Fibroblast of skin of right biceps (primary cell): ENCODE measurements around the gene TEX264.

Experiments
- DNase-seq: peaks from one replicate; pipeline ENCODE4 v3.0.0-alpha.2; 2013

TEX264 gene

DNA sequence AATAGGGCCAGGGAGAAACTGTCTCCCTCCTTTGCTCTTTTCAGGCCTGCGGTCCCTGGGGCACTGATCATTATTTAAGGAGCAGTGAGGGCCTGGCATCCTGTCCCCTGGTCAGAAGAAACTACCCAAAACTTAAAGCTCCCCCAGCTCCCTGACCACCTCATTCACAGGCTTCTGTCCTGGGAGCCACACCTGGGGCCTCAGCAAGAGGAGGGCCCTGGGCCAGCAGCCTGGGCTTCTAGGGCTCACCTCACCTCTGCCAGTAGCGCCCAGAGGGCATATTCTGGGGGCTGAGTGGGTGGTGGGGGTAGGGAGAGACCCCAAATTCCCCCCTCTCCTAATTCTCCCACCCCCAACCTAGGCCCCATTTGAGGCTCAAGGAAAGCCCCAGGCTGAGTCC lies 31.1 kb downstream of the TEX264 start:
- no peak for DNase-seq

DNA sequence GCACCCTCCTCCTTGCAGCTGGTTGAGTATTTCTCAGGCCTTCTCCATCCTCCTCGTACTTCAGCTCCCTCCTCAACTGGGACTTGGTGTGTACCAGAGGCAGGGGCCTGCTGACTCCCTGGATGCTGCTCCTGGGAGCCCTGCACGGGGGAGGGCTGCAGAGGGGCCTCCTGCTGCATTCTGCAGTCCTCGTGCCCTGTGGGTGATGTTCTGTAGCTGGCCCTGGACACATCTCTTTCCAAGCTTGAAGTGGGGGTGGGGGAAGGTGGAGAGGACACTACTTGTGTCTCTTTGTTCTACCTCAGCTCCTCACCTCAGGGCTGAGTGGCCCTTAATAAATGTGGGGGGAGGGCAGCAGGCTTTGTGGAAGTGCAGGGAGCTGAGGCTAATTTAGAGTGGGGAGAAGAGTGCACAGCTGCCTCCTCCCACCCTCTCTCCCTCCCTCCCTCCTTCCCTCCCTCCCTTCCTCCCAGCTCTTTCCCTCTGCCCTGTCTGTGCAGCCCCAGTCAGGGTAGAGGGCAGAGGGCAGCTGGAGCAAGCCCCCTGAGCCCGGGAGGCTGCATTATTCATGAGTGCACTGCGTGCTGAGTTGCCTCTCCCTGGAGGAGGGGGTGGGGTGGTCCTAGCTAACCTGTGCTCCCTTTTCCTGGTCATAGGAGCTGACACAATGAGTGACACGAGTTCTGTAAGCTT lies 32.2 kb downstream of the TEX264 start:
- no peak for DNase-seq

DNA sequence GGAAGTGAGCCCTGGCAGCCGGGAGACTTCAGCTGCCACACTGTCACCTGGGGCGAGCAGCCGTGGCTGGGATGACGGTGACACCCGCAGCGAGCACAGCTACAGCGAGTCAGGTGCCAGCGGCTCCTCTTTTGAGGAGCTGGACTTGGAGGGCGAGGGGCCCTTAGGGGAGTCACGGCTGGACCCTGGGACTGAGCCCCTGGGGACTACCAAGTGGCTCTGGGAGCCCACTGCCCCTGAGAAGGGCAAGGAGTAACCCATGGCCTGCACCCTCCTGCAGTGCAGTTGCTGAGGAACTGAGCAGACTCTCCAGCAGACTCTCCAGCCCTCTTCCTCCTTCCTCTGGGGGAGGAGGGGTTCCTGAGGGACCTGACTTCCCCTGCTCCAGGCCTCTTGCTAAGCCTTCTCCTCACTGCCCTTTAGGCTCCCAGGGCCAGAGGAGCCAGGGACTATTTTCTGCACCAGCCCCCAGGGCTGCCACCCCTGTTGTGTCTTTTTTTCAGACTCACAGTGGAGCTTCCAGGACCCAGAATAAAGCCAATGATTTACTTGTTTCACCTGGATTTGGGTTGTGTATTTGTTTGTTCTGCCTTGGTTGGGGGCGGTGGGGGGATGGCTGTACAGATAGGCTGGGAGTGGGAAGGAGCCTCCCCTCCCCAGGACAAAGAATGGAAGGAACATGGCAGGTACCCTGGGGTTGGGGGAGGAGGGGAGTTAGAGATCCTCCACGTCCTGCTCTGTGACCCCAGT lies 32.9 kb downstream of the TEX264 start:
- DNase-seq: no peak

DNA sequence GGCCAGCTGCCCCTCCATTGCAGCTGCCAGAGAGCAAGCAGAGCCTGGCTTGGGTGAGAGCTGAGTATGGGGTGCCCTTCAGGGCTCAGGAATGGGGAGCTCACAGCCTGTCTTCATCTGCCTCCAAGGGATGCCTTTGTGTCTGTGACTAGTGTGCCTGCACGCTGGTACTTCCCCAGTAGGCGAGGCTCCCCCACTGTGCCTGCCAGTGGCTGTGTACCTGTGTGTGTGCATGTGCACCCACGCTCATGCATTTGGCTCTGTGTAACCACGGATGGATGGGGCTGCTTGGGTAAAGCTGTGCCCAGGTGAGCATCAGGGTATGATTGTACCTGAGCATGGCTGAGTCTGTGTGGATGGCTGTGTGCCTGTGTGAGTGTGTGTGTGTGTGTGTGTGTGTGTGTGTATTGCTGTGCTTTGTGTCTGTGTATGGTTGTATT lies 33.5 kb downstream of the TEX264 start:
- DNase-seq: no peak

DNA sequence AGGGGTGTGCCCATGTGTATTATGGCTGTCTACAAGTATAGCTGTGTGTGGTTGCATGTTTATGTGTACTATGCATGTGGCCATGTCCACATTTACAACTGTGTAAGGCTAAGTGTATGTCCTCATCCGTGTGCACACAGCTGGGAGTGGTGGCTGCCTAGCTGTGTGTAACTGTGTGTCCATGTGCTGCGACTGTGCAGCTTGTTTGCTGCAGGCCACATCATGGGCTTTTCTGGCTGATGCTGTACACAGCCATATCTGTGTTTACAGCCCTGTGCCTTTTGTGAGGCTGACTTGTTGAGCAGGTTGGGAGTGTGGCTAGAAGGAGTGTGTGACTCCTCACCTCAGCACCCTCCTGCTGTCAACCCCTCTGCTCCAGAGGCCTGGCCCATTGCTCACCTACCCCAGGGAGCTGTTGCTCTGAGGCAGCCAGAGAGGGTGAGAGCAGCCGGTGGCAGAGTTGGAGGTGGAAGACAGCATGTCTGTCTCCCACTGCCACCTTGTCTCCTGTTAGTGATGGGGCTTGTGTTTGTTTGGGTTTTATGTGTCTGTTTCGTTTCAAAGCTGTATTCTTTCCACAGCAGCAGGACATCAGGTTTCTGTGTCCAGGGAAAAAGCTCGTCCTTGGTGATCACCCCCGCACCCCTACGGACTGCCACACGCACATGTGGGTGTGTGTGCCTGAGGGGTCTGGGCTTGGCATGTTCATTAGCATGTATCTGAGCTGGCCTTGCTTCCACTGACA lies 34.4 kb downstream of the TEX264 start:
- no peak for DNase-seq

DNA sequence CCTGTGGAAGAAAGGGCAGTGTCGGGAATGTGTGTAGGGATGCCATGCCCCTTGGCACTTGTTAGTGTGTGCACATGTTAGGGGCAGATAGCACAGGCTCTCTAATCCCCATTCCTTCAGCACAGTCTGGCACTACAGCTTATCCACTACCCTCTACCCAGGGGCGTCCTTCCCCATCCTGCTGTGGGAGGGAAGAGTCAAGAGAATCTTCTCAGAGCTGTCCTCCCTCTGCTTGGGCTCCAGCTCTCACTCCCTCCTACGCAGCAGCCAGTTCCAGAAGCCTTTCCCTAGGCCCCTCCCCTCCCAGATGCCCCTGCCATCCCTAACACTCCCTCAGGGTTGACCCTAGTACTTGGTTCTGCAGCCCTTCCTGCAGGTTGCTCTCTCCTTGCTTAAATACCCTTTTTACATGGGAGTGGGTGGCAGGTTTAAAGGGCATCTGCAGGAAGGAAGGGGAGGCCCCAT lies 35.0 kb downstream of the TEX264 start:
- no peak for DNase-seq

DNA sequence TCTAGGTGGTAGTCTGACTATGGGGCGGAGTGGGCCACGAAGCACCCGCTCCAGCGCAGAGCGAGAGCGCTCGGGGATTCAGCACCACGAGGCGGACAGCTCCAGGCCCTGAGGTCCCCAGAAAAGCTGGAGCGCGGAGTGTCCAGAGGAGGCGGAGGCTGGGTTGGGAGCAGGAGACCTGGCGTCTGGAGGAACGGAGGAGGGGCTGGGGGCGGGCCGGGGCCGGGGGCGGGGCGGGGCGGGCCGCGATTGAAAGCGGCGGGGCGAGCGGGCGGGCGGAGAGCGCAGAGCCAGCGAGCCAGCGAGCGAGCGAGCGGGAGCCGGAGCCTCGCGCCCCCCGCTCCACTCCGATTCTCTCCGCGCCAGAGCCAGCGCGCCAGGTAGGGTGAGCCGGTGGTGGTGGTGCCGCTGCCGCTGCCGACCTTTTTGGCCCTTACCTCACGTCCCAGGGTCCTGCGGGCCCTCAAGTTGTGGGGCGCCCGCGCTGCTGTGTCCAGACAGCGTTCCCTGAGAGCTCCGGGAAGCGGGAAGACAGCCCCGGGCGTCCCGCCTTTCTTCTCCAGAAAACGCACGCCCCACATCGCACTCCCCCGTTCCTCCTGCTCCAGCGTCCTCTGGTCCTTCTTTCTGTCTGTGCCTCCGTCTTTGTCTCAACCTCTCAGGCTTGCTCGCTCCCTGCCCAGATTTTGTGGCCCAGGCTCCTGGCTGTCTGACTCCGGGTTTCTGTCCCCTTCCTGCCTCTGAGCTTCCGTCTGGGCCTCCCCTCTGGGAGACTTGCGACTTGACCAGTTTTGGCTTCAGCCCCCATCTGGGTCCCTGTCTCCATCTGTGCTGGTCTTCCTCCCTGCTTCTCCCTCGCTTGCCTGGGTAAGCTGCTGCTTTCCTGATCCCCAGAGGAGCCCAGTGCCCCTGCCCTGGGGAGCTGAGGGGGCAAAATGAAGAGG lies 36.0 kb downstream of the TEX264 start, which contains the start of gene GRM2:
GRM2 (plus strand) TSS at position 281 of the 944 bp plus-strand sequence. CDS start 1,916 bp downstream, outside the sequence.
- peak; percentile 86 for DNase-seq

DNA sequence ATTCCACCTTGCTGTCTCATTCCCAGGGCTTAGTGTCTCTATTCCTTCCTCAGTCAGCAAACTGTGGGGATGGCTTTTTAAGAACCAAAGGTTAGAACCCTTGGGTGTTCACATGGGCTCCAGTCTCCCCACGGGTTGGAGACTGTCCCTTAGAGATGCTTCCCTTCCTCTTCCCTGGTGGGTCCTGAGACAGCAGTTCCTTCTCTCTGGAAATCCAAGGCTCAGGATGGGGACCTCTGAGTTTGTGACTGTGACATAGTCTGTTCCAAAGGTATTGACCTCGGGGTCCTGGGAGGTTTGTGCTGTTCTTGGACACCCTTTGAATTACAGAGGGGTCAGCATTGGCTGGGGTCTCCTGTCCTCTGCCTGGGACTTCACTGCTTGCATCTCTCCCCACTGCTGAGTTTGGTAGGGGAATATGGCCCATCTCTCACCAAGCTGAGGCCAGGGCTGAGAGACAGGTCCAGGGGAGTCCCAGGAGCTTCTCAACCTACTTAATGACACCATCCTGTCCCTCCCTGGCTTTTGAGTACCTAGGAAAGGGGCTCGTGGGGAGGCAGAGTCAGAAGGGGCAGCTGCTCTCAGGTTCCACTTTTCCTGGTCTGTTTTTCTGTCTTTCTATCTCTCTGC lies 37.3 kb downstream of the TEX264 start:
- no peak for DNase-seq

DNA sequence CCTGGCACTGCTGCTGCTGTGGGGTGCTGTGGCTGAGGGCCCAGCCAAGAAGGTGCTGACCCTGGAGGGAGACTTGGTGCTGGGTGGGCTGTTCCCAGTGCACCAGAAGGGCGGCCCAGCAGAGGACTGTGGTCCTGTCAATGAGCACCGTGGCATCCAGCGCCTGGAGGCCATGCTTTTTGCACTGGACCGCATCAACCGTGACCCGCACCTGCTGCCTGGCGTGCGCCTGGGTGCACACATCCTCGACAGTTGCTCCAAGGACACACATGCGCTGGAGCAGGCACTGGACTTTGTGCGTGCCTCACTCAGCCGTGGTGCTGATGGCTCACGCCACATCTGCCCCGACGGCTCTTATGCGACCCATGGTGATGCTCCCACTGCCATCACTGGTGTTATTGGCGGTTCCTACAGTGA lies 38.0 kb downstream of the TEX264 start:
- no peak for DNase-seq

DNA sequence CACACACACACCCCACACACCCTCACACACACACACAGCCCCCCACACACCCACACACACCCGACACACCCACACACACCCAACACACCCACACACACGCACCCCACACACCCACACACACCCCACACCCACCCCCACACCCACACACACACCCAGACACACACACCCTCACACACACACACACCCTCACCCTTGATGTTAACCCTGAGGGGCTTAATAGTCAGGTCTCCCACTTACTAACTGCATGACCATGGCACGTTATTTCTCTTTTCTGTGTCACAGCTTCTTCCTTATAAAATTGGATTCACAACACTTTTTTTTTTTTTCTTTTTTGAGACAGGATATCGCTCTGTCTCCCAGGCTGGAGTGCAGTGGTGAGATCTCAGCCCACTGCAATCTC lies 38.6 kb downstream of the TEX264 start:
- DNase-seq: no peak

DNA sequence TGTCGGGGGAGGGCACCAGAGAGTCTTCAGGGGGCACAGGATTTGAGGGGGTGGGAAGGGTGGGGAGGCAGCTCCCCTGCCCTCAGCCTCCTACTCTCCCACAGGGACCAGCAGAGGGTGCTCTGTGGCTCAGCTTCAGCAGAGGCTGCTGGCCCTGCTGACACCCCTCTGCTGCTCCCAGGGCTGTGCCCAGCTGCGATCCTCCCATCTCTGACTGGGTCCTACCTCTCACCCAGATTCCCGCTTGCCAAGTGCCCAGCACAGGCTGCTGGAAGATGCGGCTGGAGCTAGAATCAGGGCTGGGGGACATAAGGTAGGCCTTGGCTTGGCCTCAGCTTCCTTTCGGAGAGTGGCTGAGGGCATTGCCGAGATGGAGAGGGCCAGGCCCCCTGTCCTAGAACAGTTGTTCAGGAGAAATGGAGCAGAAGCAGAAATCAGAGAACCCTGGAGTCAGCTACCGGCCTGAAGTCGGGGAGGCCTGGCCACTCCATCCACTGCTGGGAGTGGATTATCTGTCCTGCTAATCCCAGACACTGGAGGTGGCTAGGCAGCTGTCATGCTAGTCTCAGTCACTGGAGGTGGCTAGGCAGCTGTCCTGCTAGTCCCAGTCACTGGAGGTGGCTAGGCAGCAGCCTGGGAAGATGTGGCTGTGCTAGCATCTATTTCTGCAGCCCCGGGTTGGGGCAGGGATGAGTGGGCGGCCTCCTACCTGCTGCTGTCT lies 39.7 kb downstream of the TEX264 start:
- no peak for DNase-seq

DNA sequence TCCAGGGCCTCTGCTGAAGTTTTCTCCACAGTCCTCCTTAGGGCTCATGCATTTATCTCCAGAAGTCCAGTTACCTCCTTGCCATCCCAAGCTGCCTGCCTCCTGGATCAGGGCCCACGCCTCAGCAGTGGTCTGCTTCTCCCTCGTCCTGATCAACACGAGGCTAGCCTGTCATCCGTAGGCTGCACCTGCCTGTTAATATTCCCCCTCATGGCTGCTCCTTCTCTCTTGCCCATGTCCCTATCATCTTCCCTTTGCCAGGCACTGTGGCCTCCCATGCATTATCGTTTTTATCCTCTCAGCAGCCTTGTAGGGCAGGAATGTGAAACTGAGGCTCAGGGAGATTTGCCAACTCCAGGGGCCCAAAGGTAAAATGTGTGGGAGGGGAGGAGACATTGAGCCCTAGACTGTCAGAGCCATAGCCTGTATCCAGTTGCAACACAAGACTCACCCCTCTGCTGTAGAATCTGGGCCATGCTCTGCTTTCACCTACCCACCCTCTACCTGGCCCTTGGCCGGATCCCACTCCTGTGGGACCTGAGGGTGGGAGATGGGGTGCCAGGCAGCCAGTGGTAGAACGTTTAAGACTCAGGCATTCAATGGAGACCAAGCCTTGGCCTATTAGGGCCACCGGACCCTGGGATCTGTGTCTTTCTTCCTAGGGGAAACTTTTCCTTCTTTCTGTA lies 40.4 kb downstream of the TEX264 start:
- DNase-seq: no peak

DNA sequence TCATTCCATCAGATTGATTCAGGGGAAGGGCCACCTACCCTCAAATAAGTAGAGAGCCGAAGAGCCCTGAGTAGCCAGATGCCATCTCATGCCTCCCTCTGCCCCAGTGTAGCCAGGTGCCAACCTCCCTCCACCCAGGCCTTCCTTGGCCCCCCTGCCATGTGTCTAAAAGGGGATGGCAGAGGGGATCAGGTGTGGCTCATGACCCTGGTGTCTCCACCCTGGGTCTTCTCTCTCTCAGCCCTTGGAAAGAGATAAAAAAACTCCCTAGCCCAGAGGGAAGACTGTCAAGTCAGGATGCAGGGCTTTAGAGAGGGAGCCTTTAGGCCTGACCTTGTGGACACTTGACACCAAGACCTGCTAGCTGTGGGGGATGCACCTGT lies 41.0 kb downstream of the TEX264 start:
- no peak for DNase-seq

DNA sequence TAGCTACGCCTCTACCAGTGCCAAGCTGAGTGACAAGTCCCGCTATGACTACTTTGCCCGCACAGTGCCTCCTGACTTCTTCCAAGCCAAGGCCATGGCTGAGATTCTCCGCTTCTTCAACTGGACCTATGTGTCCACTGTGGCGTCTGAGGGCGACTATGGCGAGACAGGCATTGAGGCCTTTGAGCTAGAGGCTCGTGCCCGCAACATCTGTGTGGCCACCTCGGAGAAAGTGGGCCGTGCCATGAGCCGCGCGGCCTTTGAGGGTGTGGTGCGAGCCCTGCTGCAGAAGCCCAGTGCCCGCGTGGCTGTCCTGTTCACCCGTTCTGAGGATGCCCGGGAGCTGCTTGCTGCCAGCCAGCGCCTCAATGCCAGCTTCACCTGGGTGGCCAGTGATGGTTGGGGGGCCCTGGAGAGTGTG lies 41.5 kb downstream of the TEX264 start:
- DNase-seq: no peak

DNA sequence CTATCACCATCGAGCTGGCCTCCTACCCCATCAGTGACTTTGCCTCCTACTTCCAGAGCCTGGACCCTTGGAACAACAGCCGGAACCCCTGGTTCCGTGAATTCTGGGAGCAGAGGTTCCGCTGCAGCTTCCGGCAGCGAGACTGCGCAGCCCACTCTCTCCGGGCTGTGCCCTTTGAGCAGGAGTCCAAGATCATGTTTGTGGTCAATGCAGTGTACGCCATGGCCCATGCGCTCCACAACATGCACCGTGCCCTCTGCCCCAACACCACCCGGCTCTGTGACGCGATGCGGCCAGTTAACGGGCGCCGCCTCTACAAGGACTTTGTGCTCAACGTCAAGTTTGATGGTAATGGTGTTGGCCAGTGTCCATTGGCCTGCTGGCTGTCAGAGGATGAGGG lies 41.9 kb downstream of the TEX264 start:
- DNase-seq: no peak

DNA sequence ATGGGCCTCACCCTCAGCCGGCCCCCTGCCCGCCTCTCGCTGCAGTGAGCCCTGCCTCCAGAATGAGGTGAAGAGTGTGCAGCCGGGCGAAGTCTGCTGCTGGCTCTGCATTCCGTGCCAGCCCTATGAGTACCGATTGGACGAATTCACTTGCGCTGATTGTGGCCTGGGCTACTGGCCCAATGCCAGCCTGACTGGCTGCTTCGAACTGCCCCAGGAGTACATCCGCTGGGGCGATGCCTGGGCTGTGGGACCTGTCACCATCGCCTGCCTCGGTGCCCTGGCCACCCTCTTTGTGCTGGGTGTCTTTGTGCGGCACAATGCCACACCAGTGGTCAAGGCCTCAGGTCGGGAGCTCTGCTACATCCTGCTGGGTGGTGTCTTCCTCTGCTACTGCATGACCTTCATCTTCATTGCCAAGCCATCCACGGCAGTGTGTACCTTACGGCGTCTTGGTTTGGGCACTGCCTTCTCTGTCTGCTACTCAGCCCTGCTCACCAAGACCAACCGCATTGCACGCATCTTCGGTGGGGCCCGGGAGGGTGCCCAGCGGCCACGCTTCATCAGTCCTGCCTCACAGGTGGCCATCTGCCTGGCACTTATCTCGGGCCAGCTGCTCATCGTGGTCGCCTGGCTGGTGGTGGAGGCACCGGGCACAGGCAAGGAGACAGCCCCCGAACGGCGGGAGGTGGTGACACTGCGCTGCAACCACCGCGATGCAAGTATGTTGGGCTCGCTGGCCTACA lies 44.4 kb downstream of the TEX264 start:
- no peak for DNase-seq

DNA sequence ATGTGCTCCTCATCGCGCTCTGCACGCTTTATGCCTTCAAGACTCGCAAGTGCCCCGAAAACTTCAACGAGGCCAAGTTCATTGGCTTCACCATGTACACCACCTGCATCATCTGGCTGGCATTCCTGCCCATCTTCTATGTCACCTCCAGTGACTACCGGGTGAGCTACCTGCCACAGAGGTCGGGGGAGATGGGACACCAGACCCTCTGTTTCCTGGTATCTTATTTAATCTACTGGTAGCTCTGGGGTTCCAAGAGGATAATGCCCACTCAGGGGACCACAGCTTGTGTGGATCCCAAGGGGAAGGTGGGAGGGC lies 44.9 kb downstream of the TEX264 start:
- DNase-seq: no peak

DNA sequence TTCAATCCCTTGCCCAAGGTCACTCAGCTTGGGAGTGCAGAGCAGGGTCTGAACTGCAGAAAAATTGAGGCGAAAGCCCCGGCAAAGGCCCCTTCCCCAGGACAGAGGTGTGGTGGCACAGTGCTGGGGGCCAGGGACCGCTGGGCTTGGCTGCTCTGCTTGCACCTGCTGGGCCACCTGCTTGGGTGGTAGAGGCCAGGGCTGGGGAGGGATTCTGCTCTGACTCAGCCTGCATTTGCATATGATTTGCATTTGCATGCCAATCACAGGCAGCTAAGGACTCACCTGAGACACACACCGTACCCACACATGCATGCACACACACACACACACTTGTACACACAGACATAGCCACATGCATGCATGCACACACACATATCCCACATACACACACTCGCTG lies 45.8 kb downstream of the TEX264 start:
- DNase-seq: no peak

DNA sequence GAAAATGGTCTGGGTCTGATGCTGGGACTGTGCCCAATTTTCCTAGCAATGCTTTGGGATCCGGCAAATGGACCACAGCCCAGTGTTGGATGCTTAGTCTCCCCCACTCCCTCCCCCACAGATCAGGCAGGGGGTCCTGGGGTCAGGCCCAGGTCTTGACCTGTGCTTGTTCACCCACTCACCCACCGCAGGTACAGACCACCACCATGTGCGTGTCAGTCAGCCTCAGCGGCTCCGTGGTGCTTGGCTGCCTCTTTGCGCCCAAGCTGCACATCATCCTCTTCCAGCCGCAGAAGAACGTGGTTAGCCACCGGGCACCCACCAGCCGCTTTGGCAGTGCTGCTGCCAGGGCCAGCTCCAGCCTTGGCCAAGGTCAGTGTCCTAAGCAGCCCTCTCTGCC lies 46.4 kb downstream of the TEX264 start:
- no peak for DNase-seq

DNA sequence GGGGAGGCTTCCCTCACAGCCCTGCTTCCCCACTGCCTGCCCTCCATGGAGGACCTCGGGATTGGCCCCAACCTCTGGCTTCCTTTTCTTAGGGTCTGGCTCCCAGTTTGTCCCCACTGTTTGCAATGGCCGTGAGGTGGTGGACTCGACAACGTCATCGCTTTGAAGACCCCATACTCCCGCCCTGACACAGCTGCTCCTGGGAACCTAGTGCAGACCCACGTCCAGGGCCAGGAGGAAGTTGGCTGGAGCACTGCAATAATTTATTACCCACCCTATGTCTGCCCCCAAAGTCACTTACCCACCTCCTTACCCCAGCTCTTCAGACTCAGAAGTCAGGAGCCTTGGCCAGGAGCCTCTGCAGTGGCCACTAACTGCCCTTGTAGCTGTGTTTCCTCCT lies 46.9 kb downstream of the TEX264 start:
- no peak for DNase-seq
